HG03196 (cell line): ENCODE results near the gene TBC1D3C.
"Not testable (repeated sequence)": the region's sequence is repeated elsewhere in the genome, so short reads cannot be mapped to it uniquely, and the experiment has no call there.

Experiments used
- ATAC-seq: cut with Tn5 transposase; IDR thresholded peaks from one replicate; pipeline ENCODE4 v1.9.1; 2021; ENCODE audit not compliant: unreplicated experiment

Gene TBC1D3C

GRCh38 chr17:38068534-38068933 is at the start of gene TBC1D3C:
Gene TBC1D3C, minus strand, starts transcription at chr17:38068634. Its CDS starts 1,568 bp downstream, at chr17:38067066.
- not testable (repeated sequence) for ATAC-seq

- not testable (repeated sequence) for ATAC-seq
Observed at GRCh38 chr17:38099262-38099661, 30.8 kb upstream of the TBC1D3C start.

DNA sequence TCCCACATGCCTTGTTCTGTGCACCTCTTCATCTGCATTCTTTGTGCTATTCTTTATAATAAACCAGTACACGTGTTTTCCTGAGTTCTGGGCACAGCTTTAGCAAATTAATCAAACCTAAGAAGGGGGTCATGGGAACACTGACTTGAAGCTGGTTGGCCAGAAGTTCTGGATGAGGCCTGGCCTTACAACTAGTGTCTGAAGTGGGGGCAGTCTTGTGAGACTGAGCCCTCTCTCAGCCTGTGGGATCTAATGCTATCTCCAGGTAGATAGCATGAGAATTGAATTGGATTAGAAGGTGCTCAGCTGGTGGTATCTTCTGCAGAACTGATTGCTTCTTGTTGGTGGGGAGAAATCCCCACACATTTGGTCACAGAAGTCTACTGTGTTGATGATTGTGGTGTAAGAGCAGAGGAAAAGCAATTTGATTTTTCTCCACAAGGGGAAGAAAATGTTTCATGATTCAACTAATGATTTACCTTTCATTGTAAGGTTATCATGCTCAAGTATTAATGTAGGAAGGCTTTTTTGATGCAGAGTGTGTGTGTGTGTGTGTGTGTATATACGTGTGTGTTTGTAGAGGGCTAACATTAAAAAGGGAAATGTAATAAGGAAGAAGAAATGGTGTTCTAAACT is 25.7 kb upstream of the TBC1D3C start:
- not testable (repeated sequence) for ATAC-seq

DNA sequence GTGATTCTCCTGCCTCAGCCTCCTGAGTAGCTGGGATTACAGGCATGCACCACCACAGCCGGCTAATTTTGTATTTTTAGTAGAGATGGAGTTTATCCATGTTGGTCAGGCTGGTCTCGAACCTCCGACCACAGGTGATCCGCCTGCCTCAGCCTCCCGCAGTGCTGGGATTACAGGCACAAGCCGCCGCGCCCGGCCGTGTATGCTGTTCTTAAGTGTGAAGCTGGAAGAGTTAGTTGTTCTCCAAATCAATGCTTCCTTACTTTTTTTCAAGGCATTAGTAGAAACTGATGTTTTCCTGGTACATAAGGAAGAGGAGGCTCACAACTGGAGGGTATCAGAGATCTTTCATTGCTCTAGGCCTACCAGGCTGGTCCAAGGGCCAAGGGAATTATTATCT is 19.7 kb upstream of the TBC1D3C start:
- ATAC-seq: not testable (repeated sequence)

DNA sequence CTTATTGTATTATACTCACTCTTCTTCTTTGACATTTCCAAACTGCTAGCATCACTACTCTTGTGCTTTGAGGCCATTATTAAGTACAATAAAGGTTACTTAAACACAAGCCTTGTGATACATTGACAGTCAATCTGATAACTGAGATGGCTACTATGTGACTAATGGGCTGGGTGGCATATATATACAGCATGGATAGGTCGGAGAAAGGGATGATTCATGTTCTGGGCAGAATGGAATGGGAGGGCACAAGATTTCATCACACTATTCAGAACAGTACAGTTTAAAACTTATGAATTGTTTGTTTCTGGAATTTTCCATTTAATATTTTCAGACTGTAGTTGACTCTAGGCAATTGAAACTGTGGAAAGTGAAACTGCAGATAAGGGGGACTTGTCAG is 18.9 kb upstream of the TBC1D3C start:
- not testable (repeated sequence) for ATAC-seq
